SIG-M5 treated with dmso at 0.1 percent for 504 hours (cell line): ENCODE results near the gene HMGXB3.

Experiments used
- DNase-seq: peaks from one replicate; lab custom pipeline; 2025; ENCODE audit not compliant: unreplicated experiment; lab: John Stamatoyannopoulos, UW

The HMGXB3 gene, protein sequence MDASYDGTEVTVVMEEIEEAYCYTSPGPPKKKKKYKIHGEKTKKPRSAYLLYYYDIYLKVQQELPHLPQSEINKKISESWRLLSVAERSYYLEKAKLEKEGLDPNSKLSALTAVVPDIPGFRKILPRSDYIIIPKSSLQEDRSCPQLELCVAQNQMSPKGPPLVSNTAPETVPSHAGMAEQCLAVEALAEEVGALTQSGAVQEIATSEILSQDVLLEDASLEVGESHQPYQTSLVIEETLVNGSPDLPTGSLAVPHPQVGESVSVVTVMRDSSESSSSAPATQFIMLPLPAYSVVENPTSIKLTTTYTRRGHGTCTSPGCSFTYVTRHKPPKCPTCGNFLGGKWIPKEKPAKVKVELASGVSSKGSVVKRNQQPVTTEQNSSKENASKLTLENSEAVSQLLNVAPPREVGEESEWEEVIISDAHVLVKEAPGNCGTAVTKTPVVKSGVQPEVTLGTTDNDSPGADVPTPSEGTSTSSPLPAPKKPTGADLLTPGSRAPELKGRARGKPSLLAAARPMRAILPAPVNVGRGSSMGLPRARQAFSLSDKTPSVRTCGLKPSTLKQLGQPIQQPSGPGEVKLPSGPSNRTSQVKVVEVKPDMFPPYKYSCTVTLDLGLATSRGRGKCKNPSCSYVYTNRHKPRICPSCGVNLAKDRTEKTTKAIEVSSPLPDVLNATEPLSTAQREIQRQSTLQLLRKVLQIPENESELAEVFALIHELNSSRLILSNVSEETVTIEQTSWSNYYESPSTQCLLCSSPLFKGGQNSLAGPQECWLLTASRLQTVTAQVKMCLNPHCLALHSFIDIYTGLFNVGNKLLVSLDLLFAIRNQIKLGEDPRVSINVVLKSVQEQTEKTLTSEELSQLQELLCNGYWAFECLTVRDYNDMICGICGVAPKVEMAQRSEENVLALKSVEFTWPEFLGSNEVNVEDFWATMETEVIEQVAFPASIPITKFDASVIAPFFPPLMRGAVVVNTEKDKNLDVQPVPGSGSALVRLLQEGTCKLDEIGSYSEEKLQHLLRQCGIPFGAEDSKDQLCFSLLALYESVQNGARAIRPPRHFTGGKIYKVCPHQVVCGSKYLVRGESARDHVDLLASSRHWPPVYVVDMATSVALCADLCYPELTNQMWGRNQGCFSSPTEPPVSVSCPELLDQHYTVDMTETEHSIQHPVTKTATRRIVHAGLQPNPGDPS (N-terminal part only)

DNA sequence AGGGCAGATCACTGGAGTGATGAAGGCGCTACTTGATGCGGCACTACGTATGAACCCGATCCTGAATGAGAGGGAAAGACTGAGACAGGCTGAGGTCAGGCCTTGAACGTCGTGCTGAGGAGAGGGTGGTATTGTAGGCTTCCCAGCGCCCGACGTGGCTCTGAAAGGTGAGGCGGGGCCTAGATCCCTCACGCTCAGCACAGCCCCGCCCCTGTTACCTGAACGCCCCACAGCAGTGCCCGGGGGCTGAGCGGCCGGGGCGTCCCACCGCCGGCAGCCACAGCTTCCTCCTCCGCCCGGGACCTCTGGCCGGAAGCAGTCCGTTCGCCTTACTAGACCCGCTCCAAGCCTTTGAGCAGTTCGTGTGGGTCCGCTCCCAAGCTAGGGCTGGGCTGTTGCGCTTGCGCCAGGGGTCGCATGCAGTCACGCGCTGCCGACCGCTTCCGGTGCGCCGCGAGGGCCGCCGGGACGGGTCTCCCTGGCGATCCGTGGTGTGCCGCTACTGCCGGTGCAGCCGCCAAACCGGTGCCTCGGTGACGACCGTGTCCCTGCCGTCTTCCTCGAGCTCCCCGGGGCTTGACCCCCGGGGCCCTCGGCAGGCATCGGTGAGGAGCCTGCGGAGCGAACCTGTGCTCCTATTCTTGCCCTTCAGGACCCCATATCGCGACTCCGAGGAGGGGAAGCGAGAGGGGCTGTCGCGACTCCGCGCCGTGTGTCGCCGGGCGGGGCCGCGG lies at the start of gene HMGXB3, which contains the start of gene TIGD6:
HMGXB3 (plus strand) TSS at position 484 of the 734 bp plus-strand sequence. CDS start 4,114 bp downstream, outside the sequence.
TIGD6 (minus strand) TSS at position 399 of the 734 bp plus-strand sequence. CDS start 4,306 bp downstream, outside the sequence.
- peak; percentile 92 for DNase-seq

DNA sequence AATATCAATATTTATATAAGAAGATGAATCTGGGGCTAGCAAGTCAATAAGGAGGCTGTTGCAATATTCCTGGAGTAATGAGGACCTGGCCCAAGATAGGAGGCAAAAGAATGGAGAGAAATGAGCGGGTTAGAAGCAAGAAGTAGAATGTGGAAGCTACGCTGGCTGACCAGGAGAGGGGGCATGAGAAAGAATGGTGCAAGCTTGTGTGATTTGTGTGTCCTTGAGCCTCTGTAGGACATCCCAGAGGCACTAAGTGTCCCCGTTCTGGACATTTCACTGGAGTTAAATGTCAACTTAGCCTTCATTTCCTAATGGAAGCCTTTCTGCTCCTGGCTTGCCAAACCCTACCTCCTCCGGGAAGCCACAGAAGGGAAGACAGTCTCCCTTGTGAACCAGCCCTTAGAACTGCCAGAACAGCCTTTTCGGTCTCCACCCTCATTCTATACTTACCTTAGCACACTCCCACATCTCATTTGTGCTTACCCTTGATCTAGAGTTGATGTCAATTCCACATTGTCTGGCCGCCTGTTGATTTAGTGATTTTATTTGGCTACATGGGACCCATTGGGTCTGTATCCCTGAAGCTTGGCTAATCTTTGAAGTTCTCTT lies 49.3 kb upstream of the HMGXB3 start:
- no peak for DNase-seq

DNA sequence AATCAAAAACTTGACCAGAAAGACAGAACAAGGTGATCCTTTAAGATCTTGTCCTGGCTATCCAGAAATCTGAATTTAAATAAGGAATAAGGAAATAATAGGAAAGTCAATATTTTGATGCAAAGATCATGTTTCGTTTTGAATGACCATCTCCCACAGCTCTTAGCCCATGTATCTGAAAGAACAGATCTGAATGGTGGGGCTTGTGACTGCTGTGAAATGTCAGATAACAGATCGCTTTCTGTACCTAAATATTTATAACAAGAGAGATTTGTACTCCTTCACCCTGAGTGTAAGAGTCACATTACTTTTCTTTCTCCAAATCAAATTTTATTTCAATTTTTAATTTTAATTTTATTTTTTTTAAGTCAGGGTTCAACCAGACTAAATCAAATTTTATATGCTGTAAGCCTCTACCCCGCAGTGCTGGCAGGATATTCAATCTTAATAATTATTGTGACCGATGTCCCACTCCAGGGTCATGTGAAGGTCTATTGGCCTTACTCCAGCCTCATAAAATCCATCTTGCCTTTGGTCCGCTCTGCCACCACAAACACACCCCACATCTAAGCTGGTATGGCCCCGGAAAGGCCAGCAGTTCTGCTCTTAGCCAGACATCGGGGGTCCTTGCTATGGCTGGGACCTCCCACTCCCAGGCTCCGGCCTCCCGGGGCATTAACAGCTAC lies 47.0 kb upstream of the HMGXB3 start:
- DNase-seq = no peak

DNA sequence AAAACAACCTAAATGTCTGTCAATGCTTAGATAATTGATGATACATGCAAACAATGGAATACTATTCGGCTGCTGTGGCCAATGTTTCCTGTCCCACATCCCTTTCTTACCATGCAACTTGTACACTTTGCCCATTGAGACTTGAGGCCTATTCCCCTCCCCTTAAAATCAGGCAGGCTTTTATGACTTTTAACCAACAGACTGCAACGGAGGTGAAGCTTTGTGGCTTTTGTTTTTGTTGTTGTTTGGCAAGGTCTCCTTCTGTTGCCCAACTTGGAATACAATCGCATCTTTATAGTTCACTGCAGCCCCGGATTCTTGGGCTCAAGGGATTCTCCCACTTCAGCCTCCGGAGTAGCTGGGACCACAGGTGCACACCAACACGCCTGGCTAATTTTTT lies 45.7 kb upstream of the HMGXB3 start:
- no peak for DNase-seq

DNA sequence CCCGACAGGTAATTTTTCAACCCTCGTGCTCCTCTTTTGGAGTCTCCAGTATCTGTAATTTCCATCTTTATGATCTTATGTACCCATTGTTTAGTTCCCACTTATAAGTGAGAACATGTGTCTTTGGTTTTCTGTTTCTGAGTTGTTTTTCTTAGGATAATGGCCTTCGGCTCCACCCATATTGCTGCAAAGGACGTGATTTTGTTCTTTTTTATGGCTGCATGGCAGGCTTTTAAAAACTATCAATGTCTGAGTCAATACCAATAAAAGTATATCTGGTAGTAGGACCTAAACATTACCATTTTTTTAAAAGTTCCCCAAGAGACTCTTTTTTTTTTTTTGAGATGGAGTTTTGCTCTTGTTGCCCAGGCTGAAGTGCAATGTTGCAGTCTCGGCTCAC lies 43.9 kb upstream of the HMGXB3 start:
- no peak for DNase-seq

DNA sequence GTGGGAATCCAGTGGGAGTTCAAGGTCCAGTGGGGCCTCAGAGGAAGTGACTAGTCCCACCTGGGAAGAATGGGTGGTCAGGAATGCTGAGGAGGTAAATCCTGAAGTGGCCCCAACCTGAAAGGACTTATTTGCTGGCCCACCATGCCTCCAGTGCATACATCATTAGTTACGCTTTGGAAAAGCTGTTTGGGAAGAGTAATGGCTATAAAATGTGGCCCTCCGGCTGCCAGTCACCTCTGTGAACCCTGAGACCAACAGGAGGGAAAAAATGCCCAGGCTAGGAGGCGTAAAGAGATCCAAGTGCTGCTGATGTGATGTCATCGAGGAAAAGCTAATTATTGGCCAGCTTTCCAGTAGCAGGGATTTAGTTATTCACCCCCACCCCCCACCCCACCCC lies 42.7 kb upstream of the HMGXB3 start:
- no peak for DNase-seq

GRCh38 chr5:149959406-149960236 lies 40.9 kb upstream of the HMGXB3 start:
- DNase-seq = peak; percentile 79

GRCh38 chr5:149960272-149961185 lies 40.0 kb upstream of the HMGXB3 start, which contains the start of gene SLC26A2:
Gene SLC26A2, plus strand, starts transcription at chr5:149960758. Its CDS starts 16,895 bp downstream, at chr5:149977653.
- DNase-seq = peak; percentile 99

GRCh38 chr5:149961186-149961685 lies 39.3 kb upstream of the HMGXB3 start:
- DNase-seq = no peak

DNA sequence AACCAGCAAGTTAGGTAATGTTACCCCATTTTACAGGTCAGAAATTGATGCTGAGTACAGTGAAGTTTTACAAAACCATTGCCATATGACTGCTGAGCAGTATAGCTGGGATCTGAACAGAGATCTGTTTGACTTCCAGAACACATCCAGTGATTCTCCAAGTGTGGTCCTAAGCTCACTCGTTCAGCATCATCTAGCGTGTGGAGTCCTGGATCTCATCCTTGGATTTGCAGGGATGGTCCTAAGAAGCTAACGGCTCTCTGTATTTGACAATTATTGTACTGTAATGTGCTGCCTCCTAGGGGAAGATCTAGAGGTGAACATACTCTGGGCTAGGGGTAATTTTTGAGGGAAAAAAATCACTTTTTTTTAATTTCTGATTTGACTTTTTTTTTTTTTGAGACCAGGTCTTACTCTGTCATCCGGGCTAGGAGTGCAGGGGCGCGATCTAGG lies 38.6 kb upstream of the HMGXB3 start:
- DNase-seq = peak; percentile 66

- DNase-seq = no peak
Measured at GRCh38 chr5:149962601-149963300, 37.8 kb upstream of the HMGXB3 start.

GRCh38 chr5:149963729-149964128 lies 36.8 kb upstream of the HMGXB3 start:
- DNase-seq = no peak

GRCh38 chr5:149966946-149967345 lies 33.6 kb upstream of the HMGXB3 start:
- DNase-seq = no peak

GRCh38 chr5:149969181-149969930 lies 31.2 kb upstream of the HMGXB3 start:
- DNase-seq = no peak

- no peak for DNase-seq
Measured at GRCh38 chr5:149975409-149975808, 25.1 kb upstream of the HMGXB3 start.

GRCh38 chr5:149979896-149980295 lies 20.6 kb upstream of the HMGXB3 start:
- no peak for DNase-seq
